T-helper 2 cell treated with Interferon-gamma antibody and Interleukin-4, amounts not matched to agents 100 ng/mL and 5 ng/mL, for 36 hours (primary cell): Measurements from ENCODE around the gene DHRSX. TPM values are rescaled to one million over a fixed set of nuclear protein-coding genes. Genes with fewer than 3 reads are reported as not detected.
"Not testable (repeated sequence)": the region's sequence is repeated elsewhere in the genome, so short reads cannot be mapped to it uniquely, and the experiment has no call there.

Experiments
- intact Hi-C: fragments of 100-400 bp; cut with micrococcal nuclease; formaldehyde crosslinking; loops from one replicate; pipeline ENCODE4 v1.15.1; 2023
- total RNA-seq: library from RNA; stranded (reverse); gene quantifications from 2 replicates; pipeline ENCODE4 v1.2.3, GENCODE V29; 2022

The DHRSX gene
- total RNA-seq, 1 donor from 2014 or later, result 19.1 TPM

DNA sequence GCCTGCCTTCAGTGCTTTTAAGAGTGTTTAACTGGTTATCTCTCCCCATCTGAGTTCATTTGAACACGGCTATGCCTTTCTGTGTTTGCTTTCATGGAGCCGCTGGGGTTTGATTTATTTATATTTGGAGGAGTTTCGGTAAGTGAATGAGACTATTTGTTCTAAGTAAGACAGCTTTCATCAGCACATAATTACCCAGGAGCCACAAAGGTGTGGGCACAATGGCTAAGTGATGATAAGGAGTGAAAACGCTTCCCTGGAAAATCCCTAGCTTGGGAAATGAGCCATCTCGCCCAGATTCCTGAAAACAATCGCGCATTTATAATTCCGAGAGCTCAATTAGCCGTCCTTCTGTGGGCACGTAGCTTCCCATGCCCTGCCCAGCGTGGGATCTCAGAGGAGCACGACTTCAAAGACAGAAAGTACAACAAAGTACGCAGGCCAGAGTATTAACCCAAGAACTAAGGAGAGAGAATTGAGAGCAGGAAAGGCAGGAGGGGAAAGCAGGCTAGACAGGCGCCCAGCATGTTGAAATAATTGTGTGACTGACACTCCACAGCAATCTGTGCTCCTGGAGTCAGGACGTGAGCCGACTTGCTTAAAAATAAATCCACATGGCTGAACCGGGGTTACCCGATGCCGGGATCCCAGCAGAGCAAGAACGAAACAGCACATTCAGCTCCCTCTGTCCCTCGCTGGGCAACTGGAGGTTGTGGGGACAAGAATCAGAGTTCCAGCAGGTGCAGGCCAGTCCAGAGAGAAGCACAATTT lies 99.0 kb downstream of the DHRSX start:
- intact Hi-C loops, result no loop called here

DNA sequence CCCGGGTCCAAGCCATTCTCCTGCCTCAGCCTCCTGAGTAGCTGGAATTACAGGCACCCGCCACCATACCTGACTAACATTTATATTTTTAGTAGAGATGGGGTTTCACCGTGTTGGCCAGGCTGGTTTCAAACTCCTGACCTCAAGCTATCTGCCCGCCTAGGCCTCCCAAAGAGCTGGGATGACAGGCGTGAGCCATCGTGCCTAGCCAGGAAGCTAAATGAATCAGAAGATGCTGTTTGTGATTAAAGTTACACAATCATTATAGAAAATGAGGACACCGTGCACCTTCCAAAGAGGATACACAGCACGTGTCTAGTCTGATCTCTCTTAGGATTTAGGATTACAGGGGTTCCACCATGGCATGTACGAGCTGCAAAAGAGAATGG lies 99.6 kb downstream of the DHRSX start:
- intact Hi-C loops, result no loop called here

DNA sequence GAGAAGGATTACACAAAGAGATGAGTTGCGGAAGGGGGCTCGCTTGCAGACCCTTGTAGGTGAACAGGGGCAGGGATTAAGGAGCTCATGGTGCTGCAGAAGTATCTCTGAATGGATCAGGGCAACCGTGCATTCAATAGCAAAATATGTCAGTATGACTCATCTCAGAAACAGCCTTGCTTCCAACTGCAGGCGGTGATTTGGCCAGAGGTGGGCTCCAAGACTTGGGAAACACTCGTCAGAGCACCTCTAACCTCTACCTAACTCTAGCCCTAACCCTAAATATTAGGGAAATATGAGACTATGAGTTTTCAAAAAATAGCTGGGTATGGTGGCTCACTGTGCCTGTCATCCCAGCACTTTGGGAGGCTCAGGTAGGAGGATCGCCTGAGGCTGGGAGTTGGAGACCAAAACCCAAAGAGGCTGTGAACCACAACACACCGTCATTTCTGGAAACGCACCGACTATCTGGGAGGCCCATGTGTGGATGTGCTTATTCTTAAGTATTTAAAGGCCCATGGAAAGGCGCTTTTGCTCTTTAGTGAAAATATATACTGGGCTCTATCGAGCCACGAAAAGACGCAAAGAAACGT lies 102.6 kb downstream of the DHRSX start:
- intact Hi-C loops, result no loop called here

DNA sequence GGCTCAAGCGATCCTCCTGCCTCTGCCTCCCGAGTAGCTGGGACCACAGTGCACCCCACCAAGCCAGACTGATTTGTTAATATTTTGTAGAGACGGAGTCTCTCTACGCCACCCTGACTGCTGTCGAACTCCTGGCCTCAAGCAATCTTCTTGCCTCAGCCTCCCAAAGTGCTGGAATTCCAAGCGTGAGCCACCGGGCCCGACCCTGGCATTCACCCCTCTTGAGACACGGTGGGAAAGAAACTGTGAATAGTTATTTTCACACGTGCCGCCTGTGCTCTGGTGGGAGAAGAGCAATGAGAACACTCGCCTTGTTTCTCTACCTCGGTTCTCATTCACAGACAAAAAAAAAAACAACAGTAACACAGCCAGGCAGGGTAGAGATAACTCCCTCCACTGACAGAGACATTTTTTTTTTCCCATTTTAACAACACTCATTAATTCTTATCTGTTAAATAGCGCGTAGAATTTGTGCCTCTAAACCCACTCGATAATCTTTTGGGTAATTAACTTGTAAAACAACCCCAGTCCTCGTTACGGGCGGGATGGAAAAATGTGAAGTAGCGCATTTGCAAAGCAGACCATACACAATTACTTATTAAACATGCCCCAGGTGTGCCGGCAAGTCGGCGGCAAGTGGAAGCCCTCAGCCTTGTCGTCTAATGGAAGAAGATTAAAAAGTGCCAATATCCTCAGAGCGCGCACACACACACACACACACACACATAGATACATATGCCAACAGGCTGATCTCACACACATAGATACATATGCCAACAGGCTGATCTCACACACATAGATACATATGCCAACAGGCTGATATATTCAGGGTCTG lies 103.3 kb downstream of the DHRSX start:
- intact Hi-C loops, result no loop called here

DNA sequence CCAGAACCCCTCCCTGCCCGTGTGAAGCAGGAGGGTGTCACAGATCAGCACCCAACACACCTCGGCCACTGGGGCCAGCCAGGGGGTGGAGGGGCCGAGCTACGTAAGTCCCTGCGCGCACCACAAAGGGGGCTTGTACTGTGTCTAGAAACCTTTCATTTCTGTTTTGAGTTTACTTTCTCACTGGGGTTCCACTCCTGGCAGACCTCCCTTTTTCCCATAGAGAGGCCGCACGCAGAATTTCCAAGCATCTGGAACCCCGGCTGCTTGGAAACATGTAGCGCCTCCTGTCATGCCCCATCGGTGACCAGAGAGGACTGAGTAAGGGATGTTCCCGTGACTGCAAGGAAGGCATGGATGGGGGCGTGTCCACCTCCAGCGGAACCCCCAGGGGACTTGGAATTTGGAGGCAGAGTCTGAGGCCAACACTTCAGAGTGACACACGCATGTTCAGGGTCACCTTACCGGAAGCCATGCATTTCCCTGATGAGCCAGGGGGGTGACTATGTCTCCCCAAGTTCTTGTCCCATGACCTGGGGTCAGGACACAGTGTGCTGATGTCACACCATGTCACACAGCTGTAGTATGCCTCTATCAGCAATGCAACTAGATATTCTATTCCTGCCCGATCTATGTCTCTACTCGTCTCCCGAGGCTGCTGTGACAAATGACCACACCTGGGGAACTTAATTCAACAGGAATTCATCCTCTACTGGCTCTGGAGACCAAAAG lies 105.3 kb downstream of the DHRSX start:
- intact Hi-C loops, result no loop called here

DNA sequence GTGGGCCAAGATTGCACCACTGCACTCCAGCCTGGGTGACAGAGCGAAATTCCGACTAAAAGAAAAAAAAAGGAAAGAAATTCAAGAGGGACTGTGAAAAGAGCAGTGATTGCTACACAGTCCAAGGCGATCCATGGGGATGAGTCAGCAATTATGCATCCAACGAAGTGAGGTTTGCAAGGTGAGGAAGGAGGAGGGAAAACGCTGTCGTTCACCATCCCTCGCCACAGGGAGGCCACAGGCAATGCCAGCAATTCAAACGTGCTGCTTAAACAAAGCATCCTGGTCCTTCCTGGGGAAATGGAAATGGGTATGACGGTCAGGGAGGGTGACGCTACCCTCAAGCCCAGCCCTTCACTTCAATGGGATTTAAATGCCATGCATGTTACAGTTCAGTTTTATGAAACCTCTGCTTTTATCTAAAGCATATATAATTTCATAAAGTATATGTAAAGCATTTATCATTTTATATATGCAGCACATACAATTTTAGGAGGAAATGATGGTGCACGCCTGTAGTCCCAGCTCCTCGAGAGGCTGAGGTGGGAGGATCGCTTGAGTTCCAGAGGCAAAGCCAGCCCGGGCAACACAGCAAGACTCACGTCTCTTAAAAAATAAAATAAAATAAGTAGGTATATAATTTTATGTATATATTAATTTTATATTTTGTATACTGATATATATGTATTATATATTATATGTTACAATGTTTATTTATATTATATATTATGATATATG lies 108.7 kb downstream of the DHRSX start:
- intact Hi-C loops, result no loop called here

DNA sequence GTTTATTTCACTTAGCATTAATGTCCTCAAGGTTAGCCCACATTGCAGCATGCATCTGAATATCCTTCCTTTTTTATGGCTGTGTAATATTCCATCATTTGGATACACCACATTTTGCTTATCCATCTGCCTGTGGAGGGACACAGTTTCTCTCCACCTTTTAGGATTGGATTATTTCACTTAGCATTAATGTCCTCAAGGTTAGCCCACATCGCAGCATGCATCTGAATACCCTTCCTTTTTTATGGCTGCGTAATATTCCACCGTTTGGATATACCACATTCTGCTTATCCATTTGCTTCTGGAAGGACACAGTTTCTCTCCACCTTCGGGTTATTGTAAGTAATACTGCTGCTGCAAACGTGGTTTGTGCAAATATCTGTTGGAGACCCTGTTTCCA lies 110.0 kb downstream of the DHRSX start:
- intact Hi-C loops, result no loop called here

DNA sequence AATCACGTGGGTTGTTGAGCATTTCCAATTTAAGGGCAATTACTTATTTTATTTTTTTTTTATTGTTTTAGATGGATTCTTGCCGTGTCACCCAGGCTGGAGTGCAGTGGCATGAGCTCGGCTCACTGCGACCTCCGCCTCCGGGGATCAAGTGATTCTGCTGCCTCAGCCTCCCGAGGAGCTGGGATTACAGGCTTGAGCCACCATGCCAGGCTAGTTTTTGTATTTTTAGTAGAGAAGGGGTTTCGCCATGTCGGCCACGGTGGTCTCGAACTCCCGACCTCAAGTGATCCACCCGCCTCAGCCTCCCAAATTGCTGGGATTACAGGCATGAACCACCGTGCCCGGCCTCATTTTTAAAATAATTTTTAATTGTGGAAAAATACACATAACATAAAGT lies 111.0 kb downstream of the DHRSX start:
- intact Hi-C loops, result not testable (repeated sequence)

DNA sequence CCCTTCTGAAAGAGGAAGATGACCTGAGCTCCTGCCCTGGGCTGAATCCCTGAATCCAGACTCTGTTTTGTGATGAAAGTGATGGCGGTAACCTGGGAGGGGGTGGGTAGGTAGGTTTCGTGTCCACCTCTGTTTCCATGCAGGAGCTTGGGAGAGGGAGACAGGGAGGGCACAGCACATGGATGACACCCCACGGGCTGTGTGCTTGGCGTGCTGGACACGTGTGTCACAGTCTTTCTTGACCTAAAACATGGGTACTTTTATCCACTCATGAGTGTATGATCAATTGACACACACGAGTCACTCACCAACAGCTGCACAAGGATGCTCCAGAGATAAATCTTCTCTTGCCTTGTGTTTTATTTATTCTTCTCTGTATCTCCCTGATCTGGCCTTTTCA lies 111.5 kb downstream of the DHRSX start:
- intact Hi-C loops, result no loop called here

DNA sequence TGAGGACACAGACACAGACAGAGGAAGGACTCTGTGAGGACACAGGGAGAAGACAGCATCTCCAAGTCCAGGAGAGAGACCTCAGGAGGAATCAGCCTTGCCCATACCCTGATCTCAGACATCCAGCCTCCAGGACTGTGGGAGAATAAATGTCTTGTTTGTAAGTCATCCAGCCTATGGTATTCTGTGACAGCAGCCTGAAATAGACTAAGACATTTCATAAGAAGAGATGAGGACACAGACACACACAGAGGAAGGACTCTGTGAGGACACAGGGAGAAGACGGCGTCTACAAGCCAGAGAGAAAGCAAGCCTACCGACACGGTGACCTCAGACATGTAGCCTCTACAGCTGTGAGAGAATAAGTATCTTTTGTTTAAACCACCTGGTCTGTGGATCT lies 112.1 kb downstream of the DHRSX start:
- intact Hi-C loops, result no loop called here

DNA sequence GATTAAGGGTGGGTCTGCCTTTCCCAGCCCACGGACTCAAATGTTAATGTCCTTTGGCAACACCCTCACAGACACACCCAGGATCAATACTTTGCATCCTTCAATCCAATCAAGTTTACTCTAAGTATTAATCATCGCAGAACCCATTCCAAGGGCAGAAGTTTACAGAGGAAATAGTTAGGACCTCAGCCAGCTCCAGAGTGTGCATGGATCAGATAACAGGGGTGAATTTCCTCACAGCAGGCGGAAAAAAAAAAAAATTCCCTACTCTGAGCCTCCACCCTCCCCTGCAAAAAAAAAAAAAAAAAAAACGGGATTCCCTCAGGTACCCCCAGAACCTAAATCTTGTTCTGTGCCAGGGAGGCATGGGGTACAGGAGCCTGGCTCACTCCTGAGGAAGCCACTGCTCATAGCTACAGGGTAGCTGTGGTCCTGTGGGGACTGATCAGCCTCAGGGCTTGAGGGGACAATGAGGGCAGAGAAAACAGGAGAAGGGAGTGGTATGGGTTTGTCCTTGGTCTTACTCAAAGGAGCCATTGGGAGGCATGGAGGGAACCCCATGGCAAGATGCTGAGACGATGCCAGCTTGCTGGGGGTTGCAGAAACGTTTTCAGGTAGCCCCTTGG lies 113.0 kb downstream of the DHRSX start:
- intact Hi-C loops, result no loop called here

DNA sequence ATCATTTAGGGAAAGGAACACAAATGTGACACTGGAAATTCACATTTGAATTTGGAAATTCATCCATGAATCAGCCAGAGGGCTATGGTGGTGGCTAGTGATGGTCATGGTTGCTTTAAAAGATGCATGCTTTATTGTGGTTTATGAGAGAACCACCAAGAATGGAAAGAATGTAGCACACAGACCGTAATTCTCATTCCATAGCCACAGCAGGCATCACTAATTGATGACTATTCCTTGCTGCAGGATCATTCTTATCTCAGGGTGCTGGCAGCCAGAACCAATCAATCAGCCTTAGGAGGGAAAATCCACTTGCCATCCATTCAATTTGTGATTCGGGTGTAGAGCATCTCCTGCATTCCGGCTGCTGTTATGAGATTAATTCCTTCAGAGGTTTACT lies 115.6 kb downstream of the DHRSX start:
- intact Hi-C loops, result no loop called here

DNA sequence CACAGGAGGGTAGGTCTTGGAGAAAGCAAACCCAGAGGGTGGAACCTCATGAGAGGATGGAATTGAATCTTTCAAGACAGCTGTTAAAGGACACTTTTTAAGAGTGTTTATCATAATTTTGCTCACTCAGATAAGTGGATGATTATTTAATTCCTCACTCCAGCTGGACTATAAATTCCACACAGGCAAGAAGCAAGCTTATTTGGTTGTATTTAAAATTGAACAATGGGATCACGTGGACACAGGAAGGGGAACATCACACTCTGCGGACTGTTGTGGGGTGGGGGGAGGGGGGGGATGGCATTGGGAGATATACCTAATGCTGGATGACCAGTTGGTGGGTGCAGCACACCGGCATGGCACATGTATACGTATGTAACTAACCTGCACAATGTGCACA lies 116.3 kb downstream of the DHRSX start:
- intact Hi-C loops, result no loop called here

DNA sequence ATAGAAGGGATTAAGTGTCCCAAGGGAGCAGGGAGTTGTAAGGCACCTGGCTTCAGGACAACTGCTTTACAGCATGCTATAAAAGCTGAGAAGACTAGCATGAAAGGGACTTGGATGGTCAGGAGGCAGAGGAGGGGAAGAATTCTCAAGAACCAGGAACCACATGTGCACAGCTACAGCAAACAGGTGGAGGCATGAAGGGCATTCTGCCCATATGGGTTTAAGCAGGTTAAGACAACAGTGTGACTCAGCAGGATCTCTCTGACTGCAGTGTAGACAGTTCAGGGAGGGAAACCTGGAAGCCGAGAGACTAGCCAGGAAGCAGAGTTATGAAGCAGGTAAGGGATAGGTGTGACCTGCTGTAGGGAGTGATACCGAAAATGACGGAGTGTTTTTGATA lies 117.0 kb downstream of the DHRSX start:
- intact Hi-C loops, result no loop called here

DNA sequence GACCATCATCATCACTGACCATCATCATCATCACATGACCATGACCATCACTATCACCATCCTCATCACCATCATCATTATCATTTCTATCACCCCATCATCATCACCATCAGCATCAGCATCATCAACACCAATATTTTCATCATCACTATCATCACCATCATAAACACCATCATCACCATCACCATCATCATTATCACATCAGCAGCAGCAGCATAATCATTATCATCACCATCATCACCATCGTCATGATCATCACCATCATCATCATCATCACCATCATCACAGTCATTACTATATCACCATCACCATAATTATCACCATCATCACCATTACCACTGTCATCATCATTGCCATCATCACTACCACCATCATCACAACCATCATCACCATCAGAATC lies 117.6 kb downstream of the DHRSX start:
- intact Hi-C loops, result no loop called here

DNA sequence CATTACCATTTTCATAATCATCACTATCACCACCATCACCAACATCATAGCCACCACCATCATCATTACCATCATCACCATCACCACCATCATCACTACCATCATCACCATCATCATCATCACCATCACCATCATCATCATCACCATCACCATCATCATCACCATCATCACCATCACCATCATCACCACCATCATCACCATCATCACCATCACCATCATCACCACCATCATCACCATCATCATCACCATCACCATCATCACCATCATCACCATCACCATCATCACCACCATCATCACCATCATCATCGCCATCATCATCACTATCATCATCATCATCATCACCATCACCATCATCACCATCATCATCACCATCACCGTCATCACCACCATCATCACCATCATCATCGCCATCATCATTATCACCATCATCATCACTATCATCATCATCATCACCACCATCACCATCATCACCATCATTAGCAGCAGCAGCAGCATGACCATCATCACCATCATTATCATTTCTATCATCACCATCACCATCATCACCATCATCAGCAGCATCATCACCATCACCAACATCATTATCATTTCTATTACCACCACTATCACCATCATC lies 118.2 kb downstream of the DHRSX start:
- intact Hi-C loops, result not testable (repeated sequence)

DNA sequence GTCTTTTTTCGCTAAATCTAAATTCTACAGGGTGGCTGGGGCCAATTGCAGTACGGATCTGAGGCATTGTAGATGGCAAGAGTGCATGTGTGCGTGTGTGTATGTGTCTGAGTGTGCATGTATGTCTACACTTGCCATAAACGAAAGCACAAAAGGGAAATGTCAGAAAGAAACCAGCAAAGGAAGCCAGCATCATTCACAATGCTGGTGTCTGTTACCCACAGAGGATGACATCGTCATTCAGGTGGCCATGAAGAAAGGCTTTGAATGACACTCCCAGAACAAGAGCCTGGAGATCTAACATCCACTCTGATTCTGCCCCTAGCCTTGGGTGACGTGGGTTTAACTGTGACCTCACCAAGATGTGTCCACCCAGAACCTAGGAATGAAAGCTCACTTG lies 124.6 kb downstream of the DHRSX start:
- intact Hi-C loops, result no loop called here

DNA sequence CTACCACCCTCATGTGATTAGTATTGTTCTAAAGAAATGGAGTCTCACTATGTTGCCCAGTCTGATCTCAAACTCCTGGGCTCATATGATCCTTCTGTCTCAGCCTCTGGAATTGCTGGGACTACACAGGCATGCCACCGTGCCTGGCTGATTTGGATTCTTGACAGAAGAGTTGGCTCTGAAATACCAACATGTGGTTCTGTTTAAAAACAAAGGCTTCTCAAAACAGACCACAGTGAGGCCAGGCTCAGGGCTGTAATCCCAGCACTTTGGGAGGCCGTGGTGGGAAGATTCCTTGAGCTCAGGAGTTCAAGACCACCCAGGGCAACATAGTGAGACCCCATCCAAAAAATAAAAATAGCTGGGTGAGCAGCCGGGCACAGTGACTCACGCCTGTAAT lies 126.7 kb downstream of the DHRSX start:
- intact Hi-C loops, result no loop called here

DNA sequence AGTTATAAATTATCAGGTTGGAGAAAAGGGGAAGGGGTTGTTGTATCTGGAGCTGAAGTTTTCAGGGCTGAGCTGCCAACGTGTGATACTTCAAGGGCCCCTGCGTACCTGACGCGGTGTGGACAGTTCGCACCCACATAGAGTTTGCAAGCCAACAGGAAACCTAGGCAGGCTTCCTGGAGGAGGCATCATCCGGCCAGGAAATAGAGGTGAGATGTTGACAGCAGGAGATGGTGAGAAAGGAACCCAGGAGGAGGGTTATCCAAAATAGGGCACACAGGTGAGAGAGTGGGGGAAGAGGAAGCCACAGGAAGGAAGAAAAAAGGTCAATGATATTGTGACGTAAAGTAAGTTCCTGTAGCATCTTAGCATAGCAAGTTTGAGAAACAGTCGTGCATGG lies 127.2 kb downstream of the DHRSX start:
- intact Hi-C loops, result no loop called here

DNA sequence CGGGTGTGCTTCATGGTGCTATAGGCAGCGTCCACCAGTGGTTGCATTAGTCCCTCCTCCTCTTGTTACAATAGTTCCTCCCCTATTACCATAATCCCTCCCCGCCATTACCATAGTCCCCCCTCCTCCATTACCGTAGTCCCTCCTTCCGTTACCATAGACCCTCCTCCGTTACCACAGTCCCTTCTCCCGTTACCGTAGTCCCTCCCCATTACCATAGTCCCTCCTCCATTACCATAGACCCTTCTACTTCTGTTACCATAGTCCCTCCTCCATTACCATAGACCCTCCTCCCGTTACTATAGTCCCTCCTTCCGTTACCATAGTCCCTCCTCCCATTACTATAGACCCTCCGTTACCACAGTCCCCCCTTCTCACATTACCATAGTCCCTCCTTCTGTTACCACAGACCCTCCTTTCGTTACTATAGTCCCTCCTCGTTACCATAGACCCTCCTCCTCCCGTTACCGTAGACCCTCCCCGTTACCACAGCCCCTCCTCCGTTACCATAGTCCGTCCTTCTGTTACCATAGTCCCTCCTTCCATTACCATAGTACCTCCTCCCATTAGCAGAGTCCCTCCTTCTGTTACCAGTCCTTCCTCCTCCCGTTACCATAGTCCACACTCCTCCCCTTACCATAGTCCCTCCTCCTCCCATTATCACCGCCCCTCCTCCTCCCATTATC lies 129.6 kb downstream of the DHRSX start:
- intact Hi-C loops, result no loop called here
